NCI-H82 treated with DMSO at 0.1 percent for 48 hours (cell line): ENCODE results near the gene LORICRIN.

Source experiments
- DNase-seq: peaks from one replicate; lab custom pipeline; 2025; ENCODE audit not compliant: unreplicated experiment; lab: John Stamatoyannopoulos, UW

Gene LORICRIN

DNA sequence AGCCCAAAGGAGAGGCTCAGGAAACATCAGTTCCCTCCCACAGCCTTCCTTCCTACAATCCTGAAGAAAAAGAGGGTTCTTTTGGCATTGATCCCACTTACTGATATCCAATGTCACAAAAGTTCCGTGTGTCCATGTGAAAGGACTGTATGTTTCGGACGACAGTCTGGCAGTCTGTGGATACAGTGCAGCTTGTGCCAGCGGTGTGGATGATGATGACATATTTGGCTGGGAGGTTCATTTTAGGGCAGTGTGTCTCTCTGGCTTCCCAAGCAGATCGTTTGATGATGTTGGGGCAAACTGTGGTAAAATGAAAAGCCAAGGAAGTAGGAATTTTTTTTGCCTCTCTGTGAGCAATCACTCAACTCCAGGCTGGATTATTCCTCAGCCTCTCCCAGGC lies 42.8 kb downstream of the LORICRIN start:
- no peak for DNase-seq

- no peak for DNase-seq
Observed at GRCh38 chr1:153305682-153306081, 46.2 kb downstream of the LORICRIN start.

DNA sequence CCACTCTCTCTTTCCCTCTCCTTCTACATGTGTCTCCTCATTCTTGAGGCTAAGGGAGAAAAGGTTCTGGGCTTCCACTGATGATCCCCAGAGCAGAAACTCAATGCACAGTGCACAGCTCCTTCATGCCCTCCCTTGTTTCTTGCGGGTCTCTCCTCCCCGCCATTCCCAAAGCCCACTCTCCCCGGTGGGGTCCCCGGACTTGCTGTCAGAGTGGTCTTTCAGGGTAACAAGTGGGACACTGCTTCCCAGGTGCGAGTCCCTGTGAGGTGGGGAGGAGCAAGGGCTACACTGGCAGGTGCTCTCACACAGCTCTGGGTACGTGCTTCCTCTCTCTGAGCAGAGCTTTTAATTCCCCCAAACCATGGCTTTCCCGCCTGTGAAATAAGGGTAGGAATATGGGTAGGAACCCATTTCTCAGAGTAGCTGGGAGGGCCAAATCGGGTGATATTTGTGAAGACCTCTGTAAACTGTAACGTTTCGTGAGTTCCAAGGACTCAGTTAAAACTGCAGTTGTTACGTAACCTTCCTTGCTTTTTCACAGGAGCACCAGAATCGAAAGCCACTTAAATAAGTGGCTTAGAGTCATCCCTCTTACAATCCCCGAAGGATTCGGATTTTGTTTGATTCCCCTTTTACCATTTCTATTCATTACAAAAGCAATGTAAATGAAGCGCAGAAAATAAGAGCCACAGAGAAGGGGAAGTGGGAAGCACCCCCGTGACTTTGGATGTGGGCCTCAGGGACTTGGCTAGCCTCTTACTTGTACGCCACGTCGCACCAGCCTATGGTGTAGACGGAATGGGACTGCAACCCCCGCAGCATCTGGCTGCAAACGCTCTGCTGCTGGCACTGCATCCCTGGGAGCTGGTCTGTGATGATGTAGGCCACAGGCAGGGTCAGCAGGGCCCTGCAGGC lies 47.1 kb downstream of the LORICRIN start:
- no peak for DNase-seq

DNA sequence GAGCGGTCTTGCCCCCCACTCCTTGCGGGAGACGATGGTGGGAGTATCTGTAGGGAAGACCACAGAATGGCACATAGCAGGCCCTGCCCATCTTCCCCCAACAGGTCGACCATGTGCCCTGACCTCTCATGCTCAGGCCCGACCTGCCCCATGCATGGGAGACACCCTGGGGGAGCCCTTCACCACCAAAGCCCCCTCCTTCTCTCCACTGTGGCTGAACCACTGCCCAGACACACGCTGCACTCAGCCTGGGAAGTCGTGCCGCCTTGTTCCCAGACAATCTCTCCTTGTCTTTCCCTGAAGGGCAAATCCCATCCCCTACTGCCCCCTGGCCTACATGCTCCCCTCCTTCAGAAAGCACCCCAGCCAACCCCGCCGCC lies 47.7 kb downstream of the LORICRIN start:
- no peak for DNase-seq

DNA sequence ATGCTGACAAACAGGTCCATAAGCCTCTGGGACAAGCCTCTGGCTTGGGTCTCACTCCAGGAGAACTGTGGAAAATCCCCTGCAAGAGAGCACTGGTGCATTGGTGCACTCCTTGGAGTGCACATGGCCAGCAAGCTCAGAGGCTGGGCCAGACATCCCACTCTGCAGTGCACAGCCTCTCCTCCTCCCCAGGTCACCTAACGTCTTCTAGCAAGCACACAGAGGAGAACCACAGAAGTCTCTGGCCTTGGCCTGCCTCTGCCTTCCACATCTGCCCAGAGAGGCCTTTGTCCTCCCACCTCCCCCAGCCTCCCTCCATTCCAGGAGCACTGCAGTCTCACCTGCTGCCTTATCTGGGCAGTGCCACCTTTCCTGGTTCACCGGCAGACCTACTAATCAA lies 49.1 kb downstream of the LORICRIN start:
- no peak for DNase-seq

- no peak for DNase-seq
Observed at GRCh38 chr1:153309441-153309840, 50.0 kb downstream of the LORICRIN start.

GRCh38 chr1:153310526-153310925 lies 51.0 kb downstream of the LORICRIN start:
- no peak for DNase-seq
